Urinary bladder (tissue), 4 donors: ENCODE data around the gene CLOCK. TPM values are rescaled to one million over a fixed set of nuclear protein-coding genes. Genes with fewer than 3 reads are reported as not detected.

ENCODE experiments used
- DNase-seq: peaks from one replicate; pipeline ENCODE4 v3.0.0-alpha.2; 2015; ENCODE audit errors: extremely low spot score
- H3K27ac ChIP-seq: one replicate; pipeline ENCODE4 v1.5.1; 2013; ENCODE audit warnings: low read depth, mild to moderate bottlenecking, moderate library complexity
- H3K36me3 ChIP-seq: one replicate; pipeline ENCODE4 v1.6.1; 2013; ENCODE audit warnings: mild to moderate bottlenecking, moderate library complexity; ENCODE audit not compliant: insufficient read depth
- H3K4me1 ChIP-seq: one replicate; pipeline ENCODE4 v1.6.1; 2013; ENCODE audit warnings: mild to moderate bottlenecking, moderate library complexity; ENCODE audit not compliant: insufficient read depth
- H3K4me3 ChIP-seq: one replicate; pipeline ENCODE4 v1.5.1; 2013; ENCODE audit warnings: low read depth, low read length
- WGBS: extraction: QIAGEN DNeasy Blood & Tissue Kit; methylation state at CpG from one replicate; pipeline ENCODE4 v1.1.7; 2013; 5-methylcytosine and 5-hydroxymethylcytosine counted together
- polyA plus RNA-seq: library from polyadenylated mRNA; stranded (reverse); fragments of 200-250 nt; gene quantifications from one replicate; pipeline ENCODE4 v1.2.3, GENCODE V29; 2013
- total RNA-seq: library from RNA; depleted of rRNA; stranded (reverse); fragments of >200 nt; gene quantifications from one replicate; pipeline ENCODE4 v1.2.3, GENCODE V29; 2014
- donor health status: healthy with polysubstance abuse.
- donor health status: healthy.

CLOCK gene
- total and polyA plus RNA-seq, 2 donors, result 11.9 to 40.9 TPM

DNA sequence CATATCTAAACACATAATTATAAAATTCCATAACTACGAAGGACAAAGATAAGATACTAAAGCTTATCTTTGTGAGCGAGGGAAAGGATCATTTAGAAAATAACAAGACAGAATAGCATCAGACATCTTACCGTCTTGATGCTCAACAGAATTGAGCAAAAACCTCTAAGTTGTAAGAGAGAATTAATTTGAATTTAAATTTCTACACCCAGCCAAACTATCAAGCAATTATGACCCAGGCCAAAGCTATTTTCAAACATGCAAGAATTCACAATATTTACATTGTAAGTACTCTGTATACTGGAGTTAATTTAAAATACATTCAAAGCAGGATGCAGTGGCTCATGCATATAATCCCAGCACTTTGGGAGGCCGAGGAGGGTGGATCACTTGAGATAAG lies 16.5 kb downstream of the CLOCK start:
- H3K4me3 ChIP-seq, result no peak overlapping the region
- no peaks in the 10 kb centered on the region for H3K36me3 ChIP-seq
- no peak for DNase-seq
- H3K4me1 ChIP-seq, result no peaks in the 10 kb centered on the region
- 77% methylated on average over 4 of the region's 4 CpGs for WGBS
- H3K27ac ChIP-seq, result no peak overlapping the region

DNA sequence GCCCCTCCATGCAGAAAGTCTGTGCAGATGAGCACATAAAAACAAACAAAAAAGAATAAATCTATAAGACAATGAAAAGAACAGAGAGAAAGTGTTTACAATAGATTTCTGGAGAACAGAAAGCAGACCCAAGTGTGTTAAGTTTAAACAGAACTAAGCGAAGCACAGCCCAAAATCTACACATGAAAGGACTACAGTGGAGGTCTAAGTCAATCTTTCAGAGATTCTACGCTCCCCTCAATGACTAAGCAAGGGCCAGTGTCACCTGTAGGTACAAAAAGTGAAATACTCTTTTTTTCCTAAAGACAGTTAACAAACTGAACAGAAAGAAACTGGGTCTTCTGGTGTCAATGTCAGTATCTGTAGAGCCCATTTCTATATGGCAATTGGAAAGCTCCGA lies 18.2 kb downstream of the CLOCK start:
- WGBS, result 95% methylated on average over 3 of the region's 3 CpGs
- Histone ChIP-seq H3K4me3 (no peak overlapping the region), H3K27ac (no peak overlapping the region), H3K4me1 (no peaks in the 10 kb centered on the region), H3K36me3 (no peaks in the 10 kb centered on the region)
- no peak for DNase-seq

- H3K27ac ChIP-seq, result no peak overlapping the region
- DNase-seq, result no peak
- no peaks in the 10 kb centered on the region for H3K4me1 ChIP-seq
- no peaks in the 10 kb centered on the region for H3K36me3 ChIP-seq
- 80% methylated on average over 4 of the region's 4 CpGs for WGBS
- H3K4me3 ChIP-seq, result no peak overlapping the region
Measured at GRCh38 chr4:55524844-55525571, 21.7 kb downstream of the CLOCK start.

DNA sequence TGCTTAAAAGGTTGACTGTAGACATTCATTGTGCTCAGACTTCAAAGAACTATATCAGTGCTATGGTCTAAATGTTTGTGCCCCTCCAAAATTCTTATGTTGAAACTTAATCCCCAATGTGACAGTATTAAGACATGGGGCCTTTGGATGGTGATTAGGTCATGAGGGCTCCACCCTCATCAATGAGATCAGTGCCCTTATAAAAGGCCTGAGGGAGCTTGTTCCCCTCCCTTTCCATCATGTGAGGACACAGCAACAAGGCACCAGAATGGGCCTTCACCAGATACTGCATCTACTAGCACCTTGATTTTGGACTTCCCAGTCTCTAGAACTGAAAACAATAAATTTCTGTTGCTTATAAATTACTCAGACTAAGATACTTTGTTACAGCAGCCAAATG lies 28.3 kb downstream of the CLOCK start:
- Histone ChIP-seq H3K27ac (no peak overlapping the region), H3K4me1 (peaks cover 1% of the 10 kb centered on the region), H3K4me3 (no peak overlapping the region), H3K36me3 (no peaks in the 10 kb centered on the region)
- DNase-seq, result no peak

GRCh38 chr4:55517526-55518229 lies 29.0 kb downstream of the CLOCK start:
- WGBS, result 97% methylated on average over 2 of the region's 2 CpGs
- peaks cover 1% of the 10 kb centered on the region for H3K4me1 ChIP-seq
- no peak overlapping the region for H3K4me3 ChIP-seq
- no peak overlapping the region for H3K27ac ChIP-seq
- no peaks in the 10 kb centered on the region for H3K36me3 ChIP-seq
- no peak for DNase-seq

- H3K36me3 ChIP-seq, result no peaks in the 10 kb centered on the region
- WGBS, result 99% methylated on average over 1 of the region's 1 CpG
- H3K27ac ChIP-seq, result no peak overlapping the region
- H3K4me1 ChIP-seq, result no peaks in the 10 kb centered on the region
- no peak overlapping the region for H3K4me3 ChIP-seq
- no peak for DNase-seq
Measured at GRCh38 chr4:55512922-55513571, 33.7 kb downstream of the CLOCK start.

DNA sequence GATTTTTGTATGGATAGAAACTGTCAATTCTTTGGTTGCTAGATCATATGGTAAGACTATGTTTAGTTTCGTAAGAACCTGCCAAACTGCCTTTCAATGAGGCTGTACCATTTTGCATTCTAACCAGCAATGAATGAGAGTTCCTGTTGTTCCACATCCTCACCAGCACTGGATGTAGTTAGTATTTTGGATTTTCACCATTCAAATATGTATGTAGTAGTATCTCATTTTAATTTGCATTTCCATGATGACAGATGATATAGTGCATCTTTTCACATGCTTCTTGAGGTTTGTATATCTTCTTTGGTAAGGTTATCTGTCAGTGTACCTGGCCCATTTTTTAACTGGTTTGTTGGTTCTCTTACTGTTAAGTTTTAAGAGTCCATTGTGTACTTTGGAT lies 34.6 kb downstream of the CLOCK start:
- DNase-seq, result no peak
- 95% methylated on average over 1 of the region's 1 CpG for WGBS
- H3K4me1 ChIP-seq, result no peaks in the 10 kb centered on the region
- H3K27ac ChIP-seq, result no peak overlapping the region
- H3K36me3 ChIP-seq, result no peaks in the 10 kb centered on the region
- no peak overlapping the region for H3K4me3 ChIP-seq

DNA sequence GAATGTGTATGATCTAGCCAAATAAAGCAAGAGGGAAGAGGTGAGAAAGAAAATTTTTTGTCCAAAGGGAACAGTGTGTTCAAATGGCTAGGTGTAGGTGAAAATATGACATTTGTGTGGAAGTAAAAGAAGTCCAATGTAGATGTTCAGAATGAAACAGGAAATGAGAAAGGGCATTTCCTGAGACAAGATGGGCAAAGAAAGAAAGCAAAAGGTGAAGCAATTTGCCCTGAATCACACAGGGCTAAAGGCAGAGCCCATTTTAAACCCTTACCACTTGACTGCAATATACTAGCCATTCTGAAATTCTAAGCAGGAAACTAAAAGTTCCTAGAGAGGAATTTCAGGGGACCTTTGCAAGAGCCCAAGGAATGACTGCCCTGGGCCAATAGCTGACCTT lies 36.0 kb downstream of the CLOCK start:
- no peaks in the 10 kb centered on the region for H3K4me1 ChIP-seq
- H3K36me3 ChIP-seq, result no peaks in the 10 kb centered on the region
- H3K4me3 ChIP-seq, result no peak overlapping the region
- no peak for DNase-seq
- no peak overlapping the region for H3K27ac ChIP-seq

GRCh38 chr4:55509266-55509665 lies 37.4 kb downstream of the CLOCK start:
- H3K36me3 ChIP-seq, result no peaks in the 10 kb centered on the region
- H3K4me3 ChIP-seq, result no peak overlapping the region
- no peaks in the 10 kb centered on the region for H3K4me1 ChIP-seq
- H3K27ac ChIP-seq, result no peak overlapping the region
- no peak for DNase-seq
- 64% methylated on average over 3 of the region's 3 CpGs for WGBS

- H3K4me1 ChIP-seq, result no peaks in the 10 kb centered on the region
- DNase-seq, result no peak
- WGBS, result 91% methylated on average over 1 of the region's 1 CpG
- H3K36me3 ChIP-seq, result no peaks in the 10 kb centered on the region
- H3K4me3 ChIP-seq, result no peak overlapping the region
- no peak overlapping the region for H3K27ac ChIP-seq
Measured at GRCh38 chr4:55507612-55508011, 39.1 kb downstream of the CLOCK start.

GRCh38 chr4:55503169-55503568 lies 43.5 kb downstream of the CLOCK start:
- Histone ChIP-seq H3K4me3 (no peak overlapping the region), H3K4me1 (no peaks in the 10 kb centered on the region), H3K36me3 (no peaks in the 10 kb centered on the region), H3K27ac (no peak overlapping the region)
- WGBS, result 87% methylated on average over 2 of the region's 2 CpGs
- no peak for DNase-seq

DNA sequence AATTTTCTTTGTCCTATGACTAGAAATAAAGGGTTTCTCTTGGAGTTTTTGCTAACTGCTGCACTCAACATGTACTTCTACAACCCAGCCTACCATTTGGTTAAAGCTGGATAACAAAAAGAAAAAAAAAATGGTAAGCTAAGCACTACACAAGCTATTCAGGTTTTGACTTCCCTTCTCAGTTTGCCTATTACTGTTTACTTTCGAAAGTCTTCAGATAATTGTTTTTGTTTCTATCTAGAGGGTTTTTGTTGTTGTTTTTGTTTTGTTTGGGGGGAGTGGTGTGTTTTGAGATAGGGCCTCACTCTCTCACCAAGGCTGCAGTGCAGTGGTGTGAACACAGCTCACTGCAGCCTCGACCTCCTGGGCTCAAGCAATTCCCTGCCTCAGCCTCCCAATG lies 46.6 kb downstream of the CLOCK start:
- no peak for DNase-seq
- no peak overlapping the region for H3K27ac ChIP-seq
- H3K4me3 ChIP-seq, result no peak overlapping the region

DNA sequence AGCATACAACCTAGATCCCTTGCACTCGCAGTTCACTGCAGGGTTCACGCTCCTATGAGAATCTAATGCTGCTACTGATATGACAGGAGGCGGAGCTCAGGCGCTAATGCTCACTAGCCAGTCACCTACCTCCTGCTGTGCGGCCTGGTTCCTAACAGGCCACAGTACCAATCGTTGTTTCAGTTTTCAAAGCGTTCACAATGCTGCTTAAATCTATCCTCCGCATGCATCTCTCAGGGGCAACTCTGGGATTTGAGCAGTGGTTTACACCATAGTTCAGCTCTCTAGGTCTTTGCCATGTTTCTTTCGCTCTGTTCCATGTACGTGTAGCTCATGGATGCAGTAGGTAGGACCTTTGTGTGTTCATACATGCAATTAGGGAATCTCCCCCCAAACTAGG lies 47.2 kb downstream of the CLOCK start:
- H3K4me1 ChIP-seq, result no peaks in the 10 kb centered on the region
- no peak for DNase-seq
- peaks cover 1% of the 10 kb centered on the region for H3K36me3 ChIP-seq
- no peak overlapping the region for H3K4me3 ChIP-seq
- no peak overlapping the region for H3K27ac ChIP-seq
- WGBS, result 94% methylated on average over 10 of the region's 10 CpGs

More for the DNA sequence above, 46.6 kb downstream of the CLOCK start:
- Histone ChIP-seq H3K36me3 (no peaks in the 10 kb centered on the region), H3K4me1 (no peaks in the 10 kb centered on the region)
- 87% methylated on average over 2 of the region's 2 CpGs for WGBS

DNA sequence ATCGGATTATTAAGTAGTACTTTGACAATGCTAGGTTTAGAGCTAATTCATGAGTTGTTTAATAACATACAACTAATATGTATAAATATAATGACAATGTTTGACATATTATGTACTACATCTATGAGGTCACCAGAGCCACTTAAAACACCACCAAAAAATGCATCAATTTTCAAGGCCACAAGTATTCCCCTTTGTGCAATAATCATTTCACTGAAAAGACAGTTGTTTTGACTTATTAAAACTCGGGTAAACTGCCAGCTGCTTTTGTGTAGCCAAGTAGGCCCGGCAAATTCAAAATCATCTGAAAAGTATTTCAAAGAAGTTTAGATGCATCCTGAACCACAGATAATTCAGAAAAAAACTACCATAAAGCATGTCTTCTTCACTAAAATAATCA lies 48.7 kb downstream of the CLOCK start:
- Histone ChIP-seq H3K4me3 (no peak overlapping the region), H3K36me3 (peaks cover 2% of the 10 kb centered on the region), H3K27ac (no peak overlapping the region), H3K4me1 (no peaks in the 10 kb centered on the region)
- no peak for DNase-seq
- 47% methylated on average over 3 of the region's 3 CpGs for WGBS
